NOMO-1 treated with DMSO at 0.1 percent for 48 hours (cell line): Measurements from ENCODE around the gene TUBA3E.
"Not testable (repeated sequence)": the region's sequence is repeated elsewhere in the genome, so short reads cannot be mapped to it uniquely, and the experiment has no call there.

Experiments used
- DNase-seq: peaks from one replicate; lab custom pipeline; 2025; ENCODE audit not compliant: unreplicated experiment; lab: John Stamatoyannopoulos, UW

TUBA3E gene

DNA sequence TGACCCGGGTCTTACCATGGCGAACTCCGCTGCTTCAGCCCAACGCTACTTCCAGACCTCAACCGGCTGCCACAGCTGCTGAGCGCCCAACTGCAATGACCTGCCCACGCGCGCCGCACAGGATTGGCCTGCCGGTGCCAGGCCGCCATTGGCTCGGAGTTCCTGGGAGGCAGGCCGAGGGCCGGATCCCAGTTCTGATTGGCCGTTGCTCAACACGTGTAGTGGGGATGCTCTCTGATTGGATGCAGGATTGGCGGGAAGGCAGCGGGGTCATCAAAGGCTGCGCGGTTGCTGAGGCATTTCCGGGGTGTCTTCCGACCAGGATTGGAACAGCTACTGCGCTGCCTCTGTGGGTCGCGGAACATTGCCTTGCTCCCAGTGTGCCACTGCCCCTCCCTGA, at the start of gene TUBA3E:
Gene TUBA3E (minus strand): TSS at position 97 of the 400 bp plus-strand sequence. CDS start 79 bp downstream, at position 18.
- no peak for DNase-seq

DNA sequence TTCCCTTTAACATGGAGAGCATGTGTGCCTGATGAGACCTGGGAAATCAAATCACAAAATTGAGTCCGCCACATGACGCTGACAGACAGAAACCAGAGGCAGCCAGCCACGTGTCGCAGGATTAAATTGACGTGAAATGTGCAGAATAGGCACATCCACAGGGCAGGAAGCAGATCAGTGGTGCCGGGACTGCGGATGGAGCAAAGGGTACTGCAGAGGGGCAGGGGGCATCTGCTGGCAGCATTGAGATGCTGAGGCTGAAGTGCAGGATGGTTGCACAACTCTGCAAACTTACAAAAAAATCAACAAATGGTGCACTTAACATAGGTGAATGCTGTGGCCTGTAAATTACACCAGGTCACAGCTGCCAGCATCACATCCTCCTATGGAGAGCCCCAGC, 48.2 kb upstream of the TUBA3E start:
- DNase-seq: no peak

DNA sequence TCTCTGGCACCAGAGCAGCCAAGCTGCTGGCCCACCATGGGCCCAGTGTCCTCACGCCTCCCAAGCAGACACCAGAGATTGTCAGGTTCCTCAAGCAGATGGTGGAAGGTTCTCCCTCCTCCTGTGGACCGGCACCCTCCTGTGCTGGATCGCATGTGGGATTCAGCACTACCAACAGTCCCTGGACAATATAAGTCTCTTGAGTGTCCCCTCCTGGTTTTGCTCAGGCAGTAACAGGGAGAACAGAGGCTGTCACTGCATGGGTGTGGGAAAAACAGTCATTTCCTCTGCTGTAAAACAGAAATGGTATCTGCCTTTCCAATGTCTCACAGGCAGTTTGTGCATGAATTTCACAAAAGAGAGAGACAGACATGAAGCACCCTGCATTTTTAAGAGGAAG, 47.7 kb upstream of the TUBA3E start:
- DNase-seq: no peak

DNA sequence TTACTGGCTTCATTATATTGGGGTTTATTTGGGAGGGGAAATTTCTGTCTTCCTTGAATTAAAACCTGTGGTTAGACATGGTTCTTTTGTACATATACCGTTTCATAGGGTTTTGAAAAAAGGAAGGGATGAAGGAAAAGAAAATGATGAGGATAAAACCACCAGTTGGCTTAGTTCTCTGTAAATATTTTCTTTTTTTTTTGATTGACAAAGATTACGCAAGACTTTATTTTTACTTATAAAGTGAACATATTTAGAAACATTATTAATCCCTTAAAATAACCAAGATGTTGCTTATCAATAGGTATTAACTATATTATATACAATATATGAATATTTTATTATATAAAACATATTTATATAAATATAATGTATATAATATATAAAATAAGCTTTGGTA, 45.1 kb upstream of the TUBA3E start:
- DNase-seq: no peak

DNA sequence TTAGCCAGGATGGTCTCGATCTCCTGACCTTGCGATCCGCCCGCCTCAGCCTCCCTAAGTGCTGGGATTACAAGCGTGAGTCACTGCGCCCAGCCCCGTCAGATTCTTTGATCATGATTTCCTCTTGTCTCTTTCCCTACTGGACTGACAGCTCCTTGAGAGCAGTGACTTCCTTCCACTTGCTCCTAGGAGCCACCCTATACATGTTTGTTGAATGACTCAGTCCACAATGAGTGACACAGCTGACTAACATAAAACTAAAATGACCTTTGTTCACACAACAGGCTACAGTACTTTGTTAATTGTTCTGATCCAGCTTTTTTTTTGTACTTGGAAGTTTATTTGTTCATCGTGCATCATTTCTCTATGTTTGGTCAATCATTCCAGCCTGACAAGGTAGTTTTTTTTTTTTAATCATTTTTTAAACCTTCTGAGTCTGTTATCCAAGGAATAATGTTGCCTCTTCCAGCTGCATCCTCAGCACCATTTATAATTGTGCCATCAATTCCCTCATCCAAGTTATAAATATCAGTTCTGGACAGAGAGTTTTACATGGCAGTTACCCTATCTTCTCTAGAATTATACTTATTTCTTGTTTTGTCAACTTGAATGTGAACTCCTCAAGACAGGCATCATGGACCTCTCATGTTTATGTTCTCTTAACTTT, 42.9 kb upstream of the TUBA3E start:
- DNase-seq: no peak

DNA sequence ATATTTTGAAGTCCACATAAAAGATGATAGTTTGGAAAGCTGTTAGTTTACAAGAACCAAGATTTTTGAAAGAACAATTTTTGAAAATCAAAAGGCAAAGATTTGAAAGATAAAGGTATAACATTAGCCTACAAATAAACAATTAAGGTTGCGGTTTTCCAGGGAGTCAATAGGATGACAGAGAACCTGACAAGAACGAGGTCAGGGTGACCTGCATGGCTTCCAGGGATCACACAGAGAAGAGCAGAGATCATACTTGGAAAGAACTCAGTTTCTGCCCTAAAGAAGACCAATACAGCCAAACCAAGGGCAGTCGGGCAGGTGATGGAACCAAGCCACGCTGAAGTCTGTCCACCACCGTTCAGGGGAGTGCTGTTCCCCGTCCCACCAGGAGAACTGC, 41.3 kb upstream of the TUBA3E start:
- not testable (repeated sequence) for DNase-seq

DNA sequence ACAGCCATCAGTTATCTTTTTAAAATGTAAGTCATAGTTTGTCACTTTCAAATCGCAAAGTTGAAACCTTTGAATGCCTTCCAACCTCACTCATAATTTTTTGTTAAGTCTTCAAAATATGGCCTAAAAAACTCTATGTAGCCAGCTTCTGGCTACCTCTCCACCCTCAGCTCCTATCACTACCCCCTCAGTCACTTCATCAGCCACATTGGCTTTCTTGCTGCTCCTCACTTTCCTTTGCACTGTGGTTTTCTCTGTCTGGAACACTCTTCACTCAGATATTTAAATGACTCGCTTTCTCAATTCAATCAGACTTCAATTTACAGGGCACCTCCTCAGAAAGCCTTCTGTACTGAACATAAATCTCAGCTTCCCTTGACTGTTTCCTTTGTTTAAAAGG, 34.8 kb upstream of the TUBA3E start:
- not testable (repeated sequence) for DNase-seq

DNA sequence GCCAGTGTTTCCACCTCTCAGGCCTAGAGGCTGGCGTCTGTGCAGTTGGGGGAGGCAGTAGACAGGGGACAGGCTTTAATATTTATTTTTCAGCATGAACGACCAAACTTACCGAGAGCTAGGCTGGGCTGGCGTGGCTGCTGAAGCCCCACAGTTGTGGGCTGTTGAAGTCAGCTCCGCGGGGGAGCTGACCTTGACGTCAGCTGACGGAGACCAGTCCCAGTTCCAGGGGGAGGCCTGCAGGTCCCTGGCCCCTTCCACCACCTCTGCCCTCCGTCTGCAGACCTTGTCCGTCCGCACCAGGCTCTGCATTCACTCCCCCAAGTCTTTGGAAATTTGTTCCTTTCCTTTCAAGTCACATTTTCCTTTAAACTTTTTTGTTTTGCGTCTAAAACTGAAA, 33.4 kb upstream of the TUBA3E start:
- DNase-seq: no peak

DNA sequence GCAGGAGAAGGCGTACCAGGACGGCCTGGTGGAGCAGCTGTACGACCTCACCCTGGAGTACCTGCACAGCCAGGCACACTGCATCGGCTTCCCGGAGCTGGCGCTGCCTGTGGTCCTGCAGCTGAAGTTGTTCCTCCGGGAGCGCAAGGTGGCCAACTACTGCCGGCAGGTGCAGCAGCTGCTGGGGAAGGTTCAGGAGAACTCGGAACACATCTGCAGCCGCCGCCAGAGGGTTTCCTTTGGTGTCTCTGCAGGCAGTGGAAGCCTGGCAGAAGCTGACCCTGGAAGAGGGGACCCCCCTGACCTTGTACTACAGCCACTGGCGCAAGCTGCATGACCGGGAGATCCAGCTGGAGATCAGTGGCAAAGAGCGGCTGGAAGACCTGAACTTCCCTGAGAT, 32.7 kb upstream of the TUBA3E start:
- not testable (repeated sequence) for DNase-seq

DNA sequence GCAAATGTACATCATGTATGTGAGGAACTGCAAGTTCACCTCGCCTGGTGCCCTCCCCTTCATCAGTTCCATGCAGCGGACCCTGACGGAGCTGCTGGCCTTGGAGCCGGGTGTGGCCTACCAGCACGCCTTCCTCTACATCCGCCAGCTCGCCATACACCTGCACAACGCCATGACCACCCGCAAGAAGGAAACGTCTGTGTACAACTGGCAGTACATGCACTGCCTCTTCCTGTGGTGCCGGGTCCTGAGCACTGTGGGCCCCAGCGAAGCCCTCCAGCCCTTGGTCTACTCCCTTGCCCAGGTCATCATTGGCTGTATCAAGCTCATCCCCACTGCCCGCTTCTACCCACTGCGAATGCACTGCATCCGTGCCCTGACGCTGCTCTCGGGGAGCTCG, 32.1 kb upstream of the TUBA3E start:
- DNase-seq: not testable (repeated sequence)

DNA sequence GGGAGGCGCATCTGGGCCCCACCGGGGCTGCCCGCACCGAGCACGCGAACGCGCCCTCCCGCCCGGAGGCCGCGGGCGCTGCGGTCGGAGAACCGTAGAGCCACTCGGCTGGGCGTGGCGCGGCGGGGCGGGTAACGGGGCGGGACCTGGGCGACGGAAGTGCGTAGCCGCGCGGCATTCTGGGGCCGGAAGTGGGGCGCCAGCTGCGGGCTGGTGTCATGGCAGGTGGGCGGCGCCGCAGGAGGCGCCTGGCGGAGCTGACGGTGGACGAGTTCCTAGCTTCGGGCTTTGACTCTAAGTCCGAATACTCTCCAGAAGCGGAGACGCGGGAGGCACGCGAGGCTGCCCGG, 30.9 kb upstream of the TUBA3E start:
- not testable (repeated sequence) for DNase-seq

DNA sequence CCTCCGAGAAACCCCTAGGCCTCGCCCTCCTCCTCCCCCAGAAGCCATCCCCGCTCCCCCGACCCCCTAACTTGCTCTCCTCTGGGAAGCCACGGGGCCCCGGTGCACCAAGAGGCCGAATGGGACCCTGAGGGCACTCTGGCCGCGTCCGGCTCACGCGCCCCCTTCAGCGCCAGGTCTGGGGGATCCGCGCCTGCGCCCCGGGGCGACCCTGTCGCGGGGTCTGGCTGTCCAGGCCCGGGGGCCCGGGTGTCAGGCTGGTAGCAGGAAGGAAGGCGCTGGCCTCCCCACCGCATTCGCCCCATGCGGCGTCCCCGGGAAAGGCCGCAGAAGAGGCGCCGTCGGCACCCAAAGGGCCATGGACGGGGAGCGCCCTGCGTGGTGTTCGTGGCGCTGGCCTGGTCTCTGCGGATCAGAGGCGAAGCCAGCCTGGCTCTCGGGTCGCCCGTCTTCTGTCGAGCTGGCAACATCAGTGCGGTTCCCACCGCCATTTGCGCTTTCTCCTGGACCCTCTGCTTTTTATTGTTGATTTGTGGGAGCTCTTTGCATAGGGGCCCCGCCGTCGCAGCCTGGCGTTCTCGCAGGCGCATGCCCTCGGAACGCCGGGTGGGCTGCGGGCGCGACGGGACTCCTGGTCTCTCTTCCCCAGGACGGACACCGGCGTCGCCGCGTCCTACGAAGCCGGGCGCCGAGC, 30.4 kb upstream of the TUBA3E start:
- not testable (repeated sequence) for DNase-seq

DNA sequence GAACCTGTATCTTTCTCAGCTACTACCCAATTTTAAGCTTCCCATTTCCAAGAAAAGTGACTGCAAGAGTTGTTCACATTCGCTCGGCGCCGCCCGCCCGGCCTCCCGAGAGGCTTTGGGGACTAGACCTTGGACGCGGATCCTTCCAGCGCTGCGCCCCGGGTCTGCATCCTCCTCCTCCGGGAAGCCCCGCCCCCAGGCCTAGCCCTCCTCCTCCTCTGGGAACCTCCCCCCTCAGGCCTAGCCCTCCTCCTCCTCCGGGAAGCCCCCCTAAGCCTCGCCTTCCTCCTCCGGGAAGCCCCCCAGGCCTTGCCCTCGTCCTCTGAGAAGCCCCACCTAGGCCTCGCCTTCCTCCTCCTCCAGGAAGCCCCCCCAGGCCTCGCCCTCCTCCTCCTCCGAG, 29.8 kb upstream of the TUBA3E start:
- not testable (repeated sequence) for DNase-seq

DNA sequence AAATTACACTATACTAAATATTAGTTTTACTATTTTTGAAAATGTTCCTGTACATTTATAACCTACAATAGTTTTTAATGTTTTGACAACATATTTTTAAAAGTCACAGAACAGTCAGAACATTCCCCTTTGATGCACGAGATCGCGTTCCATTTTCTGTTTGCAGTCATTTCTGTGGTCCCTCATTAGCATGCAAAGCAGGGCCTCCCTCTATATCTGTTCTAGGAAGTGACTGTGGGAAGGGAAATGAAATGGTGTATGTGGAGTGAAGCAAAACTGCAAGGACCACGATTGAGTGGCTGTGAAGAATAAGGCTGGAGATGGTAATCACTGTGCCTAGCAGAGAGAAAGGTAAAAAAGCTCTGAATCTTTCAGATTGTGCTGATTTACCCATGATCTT, 24.3 kb upstream of the TUBA3E start:
- DNase-seq: not testable (repeated sequence)

DNA sequence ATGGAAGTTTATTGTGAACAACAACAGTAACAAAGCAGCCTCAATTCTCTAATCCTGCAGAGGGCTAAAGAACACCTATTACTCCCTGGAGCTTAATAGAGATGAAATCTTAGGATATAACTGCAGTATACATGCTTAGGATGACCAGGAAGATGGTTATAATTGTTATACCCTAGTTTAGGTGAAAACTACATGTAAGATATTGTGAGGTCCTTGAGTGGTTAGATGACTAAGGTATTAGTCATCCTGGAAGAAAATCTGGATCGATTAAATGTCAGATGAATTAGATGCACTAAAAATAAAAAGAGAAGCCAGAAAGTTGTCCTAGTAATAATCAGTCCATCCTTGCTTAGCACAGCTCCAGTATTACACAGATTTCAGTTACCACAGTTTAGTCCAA, 22.3 kb upstream of the TUBA3E start:
- DNase-seq: not testable (repeated sequence)

DNA sequence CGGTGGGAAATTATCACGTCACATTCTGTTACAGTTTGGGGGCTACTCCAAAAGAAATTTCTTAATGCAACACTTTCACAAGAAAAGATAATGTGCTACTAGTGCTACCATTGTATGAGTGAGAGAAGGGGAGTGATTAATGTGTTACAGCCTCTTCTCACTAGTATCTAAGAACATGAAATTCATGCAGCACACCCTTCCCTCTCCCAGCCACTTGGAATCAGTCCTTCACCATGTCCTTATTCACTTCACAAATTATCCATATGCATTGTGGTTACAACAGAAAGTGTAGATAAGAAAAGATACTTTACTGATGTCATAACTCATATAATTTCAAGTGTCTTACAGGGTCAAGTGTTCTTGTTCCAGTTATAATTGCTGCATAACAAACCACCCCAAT, 20.9 kb upstream of the TUBA3E start:
- DNase-seq: not testable (repeated sequence)

DNA sequence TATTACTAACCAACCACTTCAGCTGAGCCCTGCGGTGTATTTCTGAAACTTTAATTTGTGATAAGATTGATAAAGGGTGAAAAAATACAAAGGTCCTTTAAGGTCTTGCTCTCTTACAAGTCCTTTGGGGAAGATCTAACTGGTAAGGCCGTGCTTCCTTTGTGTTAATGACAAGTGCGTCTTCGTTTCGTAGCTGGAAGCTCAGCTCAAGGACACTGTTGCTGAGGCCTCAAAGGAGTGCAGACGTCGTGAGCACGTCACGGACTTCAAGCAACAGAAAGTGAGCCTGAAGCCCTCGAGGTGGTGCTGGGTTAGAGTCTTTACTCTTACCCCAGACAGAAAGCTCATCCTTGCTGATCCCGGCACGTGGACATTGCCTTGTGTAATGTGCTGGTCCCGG, 8.8 kb upstream of the TUBA3E start:
- not testable (repeated sequence) for DNase-seq

DNA sequence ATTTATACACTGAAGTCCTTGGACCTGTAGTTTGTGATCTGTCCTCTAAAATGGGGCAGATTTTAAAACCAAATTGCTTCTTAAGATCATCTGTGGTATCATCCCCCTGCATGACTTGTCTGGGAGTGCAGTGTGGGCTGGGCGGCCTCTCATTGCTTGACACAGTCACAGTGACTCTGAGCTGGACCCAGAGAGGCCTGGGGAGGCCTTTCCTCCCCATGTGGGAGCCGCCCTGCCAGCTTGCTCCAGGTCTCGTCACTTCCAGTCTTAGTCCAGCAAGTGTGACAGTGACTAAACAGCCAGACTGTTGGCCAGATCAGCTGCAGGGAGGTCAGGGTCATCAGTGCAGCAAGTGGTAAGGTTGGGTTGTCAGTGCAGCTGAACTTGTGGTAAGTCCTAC, 4.9 kb upstream of the TUBA3E start:
- not testable (repeated sequence) for DNase-seq

DNA sequence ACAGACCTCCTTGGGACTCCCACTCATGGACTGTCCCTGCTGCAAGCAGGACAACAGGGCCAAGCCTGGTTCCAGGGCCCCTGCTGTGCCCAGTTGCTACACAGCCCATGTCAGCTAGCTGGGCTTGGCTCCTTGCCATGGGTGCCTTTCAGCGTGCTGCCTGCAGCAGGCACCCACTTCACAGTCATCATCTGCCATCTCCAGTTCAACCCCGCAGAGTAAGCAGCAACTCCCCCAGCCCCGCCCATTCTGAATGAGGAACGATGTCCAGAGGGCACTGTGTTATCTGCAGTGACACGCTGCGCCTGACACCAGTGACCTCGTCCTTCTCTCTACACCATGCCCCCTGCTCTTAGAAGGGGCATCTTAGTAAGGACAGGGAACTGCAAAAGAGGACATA, 4.3 kb upstream of the TUBA3E start:
- peak; percentile 12 for DNase-seq

DNA sequence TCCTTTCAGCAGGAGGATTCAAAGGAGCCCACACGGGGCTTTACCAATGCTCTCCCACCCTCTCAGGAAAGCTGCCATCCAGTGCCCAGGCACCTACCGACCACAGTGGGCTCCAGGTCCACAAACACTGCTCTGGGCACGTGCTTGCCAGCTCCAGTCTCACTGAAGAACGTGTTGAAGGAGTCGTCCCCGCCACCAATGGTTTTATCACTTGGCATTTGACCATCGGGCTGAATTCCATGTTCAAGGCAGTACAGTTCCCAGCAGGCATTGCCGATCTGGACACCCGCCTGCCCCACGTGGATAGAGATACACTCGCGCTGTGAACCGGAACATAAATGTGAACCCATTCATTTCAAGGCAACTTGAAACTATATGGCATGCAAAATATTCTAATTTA, 2.2 kb downstream of the TUBA3E start:
- not testable (repeated sequence) for DNase-seq

DNA sequence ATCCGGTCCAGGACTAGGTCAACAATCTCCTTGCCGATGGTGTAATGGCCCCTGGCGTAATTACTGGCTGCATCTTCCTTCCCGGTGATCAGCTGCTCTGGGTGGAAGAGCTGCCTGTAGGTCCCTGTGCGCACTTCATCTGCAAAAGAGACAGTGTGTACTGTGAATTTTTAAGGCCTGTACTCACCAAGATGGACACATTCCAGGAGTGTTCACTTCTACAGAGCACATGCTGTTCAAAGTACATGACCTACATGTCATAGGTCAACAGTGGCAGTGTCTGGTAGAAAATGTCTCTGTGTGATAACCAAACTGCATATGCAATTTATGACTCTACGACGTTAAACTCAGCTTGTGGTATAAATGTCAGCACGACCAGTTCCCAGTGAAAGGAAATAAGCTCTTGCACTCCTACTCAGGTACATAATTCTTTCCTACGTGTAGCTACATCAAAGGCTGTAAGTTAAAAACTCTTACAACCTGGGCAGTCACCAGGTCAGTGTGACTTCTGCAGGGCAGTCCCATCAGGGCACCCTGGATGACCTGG, 3.1 kb downstream of the TUBA3E start:
- DNase-seq: not testable (repeated sequence)

DNA sequence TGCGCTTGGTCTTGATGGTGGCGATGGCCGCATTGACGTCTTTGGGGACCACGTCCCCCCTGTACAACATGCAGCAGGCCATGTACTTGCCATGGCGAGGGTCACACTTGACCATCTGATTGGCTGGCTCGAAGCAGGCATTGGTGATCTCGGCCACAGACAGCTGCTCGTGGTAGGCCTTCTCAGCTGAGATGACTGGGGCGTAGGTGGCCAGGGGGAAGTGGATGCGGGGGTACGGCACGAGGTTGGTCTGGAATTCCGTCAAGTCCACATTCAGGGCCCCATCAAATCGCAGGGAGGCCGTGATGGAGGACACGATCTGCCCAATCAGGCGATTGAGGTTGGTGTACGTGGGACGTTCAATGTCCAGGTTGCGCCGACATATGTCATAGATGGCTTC, 4.4 kb downstream of the TUBA3E start:
- not testable (repeated sequence) for DNase-seq
